ENCODE results near the gene EMILIN3. TPM values are rescaled to one million over a fixed set of nuclear protein-coding genes. Genes with fewer than 3 reads are reported as not detected.

The EMILIN3 gene
- total RNA-seq, 4 donors from 2014 or later, result not detected

- TF ChIP-seq CTCF (IDR thresholded peaks at IDR 0.05; ENCODE audit: low read depth), result no peak
These were observed 29.3 kb upstream of the EMILIN3 start for GRCh38 chr20:41395667-41396664.

- no peak for TF ChIP-seq CTCF (IDR thresholded peaks at IDR 0.05; ENCODE audit: low read depth)
These were observed 28.5 kb upstream of the EMILIN3 start for GRCh38 chr20:41394931-41395666.

GRCh38 chr20:41394081-41394480, 27.5 kb upstream of the EMILIN3 start:
- TF ChIP-seq CTCF (IDR thresholded peaks at IDR 0.05; ENCODE audit: low read depth), result no peak

- no peak for TF ChIP-seq CTCF (IDR thresholded peaks at IDR 0.05; ENCODE audit: low read depth)
These were observed 27.1 kb upstream of the EMILIN3 start for GRCh38 chr20:41393705-41394066.

GRCh38 chr20:41392871-41393704, 26.5 kb upstream of the EMILIN3 start:
- TF ChIP-seq CTCF (IDR thresholded peaks at IDR 0.05; ENCODE audit: low read depth), result no peak

- TF ChIP-seq CTCF (IDR thresholded peaks at IDR 0.05; ENCODE audit: low read depth), result no peak
These were observed 25.7 kb upstream of the EMILIN3 start for GRCh38 chr20:41392295-41392694.

Data from subcutaneous adipose tissue (tissue), 4 donors.